Activated B cell treated with CpG ODN at 0.5 μM for 24 hours (primary cell): ENCODE measurements around the gene FABP7. TPM values are rescaled to one million over a fixed set of nuclear protein-coding genes. Genes with fewer than 3 reads are reported as not detected.

Source experiments
- ATAC-seq: fragments of 200-7000 bp; cut with Tn5 transposase; one replicate; pipeline ENCODE4 v1.10.0; 2021; ENCODE audit warnings: low read depth, mild to moderate bottlenecking, moderate library complexity
- CTCF ChIA-PET: fragments of 350-600 bp; sonication (Branson Sonifier 250); formaldehyde crosslinking; loops from one replicate; lab custom pipeline; 2021; ENCODE audit warnings: antibody characterized with exemption; lab: Charles Lee
- POLR2A ChIA-PET: fragments of 350-600 bp; sonication (Branson Sonifier 250); formaldehyde crosslinking; loops from one replicate; lab custom pipeline; 2021; ENCODE audit warnings: antibody characterized with exemption; lab: Charles Lee
- DNase-seq: peaks from one replicate; pipeline ENCODE4 v3.0.0; 2022
- H3K27ac Mint-ChIP-seq: one replicate; pipeline ENCODE4 v1.8.0; 2020; ENCODE audit warnings: mixed read lengths
- H3K27me3 Mint-ChIP-seq: one replicate; pipeline ENCODE4 v1.8.0; 2021; ENCODE audit warnings: mixed read lengths
- H3K36me3 Mint-ChIP-seq: one replicate; pipeline ENCODE4 v1.8.0; 2021; ENCODE audit warnings: low read depth, mixed read lengths
- H3K4me1 Mint-ChIP-seq: one replicate; pipeline ENCODE4 v1.8.0; 2021; ENCODE audit warnings: mixed read lengths
- H3K4me3 Mint-ChIP-seq: one replicate; pipeline ENCODE4 v1.8.0; 2020; ENCODE audit warnings: mild to moderate bottlenecking, mixed read lengths
- H3K9me3 Mint-ChIP-seq: one replicate; pipeline ENCODE4 v1.8.0; 2020; ENCODE audit warnings: mixed read lengths
- CTCF ChIP-seq: fragments of 200-600 bp; IDR thresholded peaks from one replicate; pipeline ENCODE4 v1.8.0; 2022; ENCODE audit warnings: antibody characterized with exemption, mild to moderate bottlenecking
- intact Hi-C: fragments of 100-400 bp; cut with micrococcal nuclease; formaldehyde crosslinking; loops from one replicate; pipeline ENCODE4 v1.15.1; 2024
- total RNA-seq: library from RNA; stranded (reverse); gene quantifications from 2 replicates; pipeline ENCODE4 v1.2.3, GENCODE V29; 2022

The FABP7 gene
- total RNA-seq, 1 donor from 2014 or later = not detected

GRCh38 chr6:122799140-122799745, 19.7 kb downstream of the FABP7 start:
- DNase-seq = no peak
- ATAC-seq = no peak
- Mint-ChIP-seq H3K4me1 (no peaks in the 10 kb centered on the region), H3K36me3 (no peaks in the 10 kb centered on the region), H3K4me3 (no peak overlapping the region), H3K27me3 (no peaks in the 10 kb centered on the region), H3K27ac (no peak overlapping the region), H3K9me3 (no peaks in the 10 kb centered on the region)
- TF ChIP-seq CTCF = no peak
- ChIA-PET CTCF (no interaction called here), POLR2A (no interaction called here)
- intact Hi-C loops = no loop called here

GRCh38 chr6:122799916-122800686, 20.6 kb downstream of the FABP7 start:
- Mint-ChIP-seq H3K4me3 (no peak overlapping the region), H3K27ac (no peak overlapping the region), H3K36me3 (no peaks in the 10 kb centered on the region), H3K4me1 (no peaks in the 10 kb centered on the region), H3K9me3 (no peaks in the 10 kb centered on the region), H3K27me3 (no peaks in the 10 kb centered on the region)
- intact Hi-C loops = no loop called here
- DNase-seq (no peak), ATAC-seq (no peak)
- ChIA-PET POLR2A (no interaction called here), CTCF (interaction anchor here (1.9 kb wide), 1 partner anchor 38 kb away, joined by 4 read pairs; no protein-coding TSS in a partner anchor)
- TF ChIP-seq CTCF = no peak

GRCh38 chr6:122800906-122801305, 21.4 kb downstream of the FABP7 start:
- ATAC-seq (no peak), DNase-seq (no peak)
- Mint-ChIP-seq H3K27ac (no peak overlapping the region), H3K4me1 (no peaks in the 10 kb centered on the region), H3K4me3 (no peak overlapping the region), H3K27me3 (no peaks in the 10 kb centered on the region), H3K9me3 (no peaks in the 10 kb centered on the region), H3K36me3 (no peaks in the 10 kb centered on the region)
- TF ChIP-seq CTCF = no peak
- intact Hi-C loops = no loop called here
- POLR2A ChIA-PET = no interaction called here
- CTCF ChIA-PET = interaction anchor here (1.9 kb wide), 1 partner anchor 37 kb away, joined by 4 read pairs; no protein-coding TSS in a partner anchor

- POLR2A ChIA-PET = no interaction called here
- intact Hi-C loops = no loop called here
- DNase-seq = no peak
- Mint-ChIP-seq H3K4me1 (no peaks in the 10 kb centered on the region), H3K27ac (no peak overlapping the region), H3K27me3 (no peaks in the 10 kb centered on the region), H3K4me3 (no peak overlapping the region), H3K9me3 (no peaks in the 10 kb centered on the region), H3K36me3 (no peaks in the 10 kb centered on the region)
- CTCF ChIA-PET = interaction anchor here (1.9 kb wide), 1 partner anchor 37 kb away, joined by 4 read pairs; no protein-coding TSS in a partner anchor
- no peak for ATAC-seq
- no peak for TF ChIP-seq CTCF
Measured at GRCh38 chr6:122801397-122801796, 21.9 kb downstream of the FABP7 start.

- ChIA-PET POLR2A (no interaction called here), CTCF (no interaction called here)
- H3K27me3 Mint-ChIP-seq = no peaks in the 10 kb centered on the region
- no peak overlapping the region for H3K4me3 Mint-ChIP-seq
- intact Hi-C loops = no loop called here
- H3K36me3 Mint-ChIP-seq = no peaks in the 10 kb centered on the region
- no peaks in the 10 kb centered on the region for H3K4me1 Mint-ChIP-seq
- TF ChIP-seq CTCF = no peak
- ATAC-seq = no peak
- DNase-seq = no peak
- no peak overlapping the region for H3K27ac Mint-ChIP-seq
- H3K9me3 Mint-ChIP-seq = no peaks in the 10 kb centered on the region
Measured at GRCh38 chr6:122803171-122803661, 23.7 kb downstream of the FABP7 start.
